Esophagus squamous epithelium (tissue), 5 donors: Measurements from ENCODE around the gene MAP4K3. TPM values are rescaled to one million over a fixed set of nuclear protein-coding genes. Genes with fewer than 3 reads are reported as not detected.

Experiments
- DNase-seq: peaks from one replicate; lab custom pipeline; 2025; lab: John Stamatoyannopoulos, UW
- H3K27ac ChIP-seq, 4 donors: fragments of 200-600 bp; sonication (generic); one replicate each; pipeline ENCODE4 v1.5.1; 2016 to 2019; ENCODE audit warnings: mild to moderate bottlenecking in 1 of 4
- H3K27me3 ChIP-seq, 4 donors: fragments of 200-600 bp; sonication (generic); 1 replicate in 3 of 4; 2 replicates in 1 of 4; pipeline versions ENCODE4 v1.5.1 to v1.6.0; 2017 to 2021; ENCODE audit warnings: antibody characterized with exemption in 1 of 4
- H3K36me3 ChIP-seq, 3 donors: fragments of 200-600 bp; sonication (generic); one replicate each; pipeline ENCODE4 v1.5.1; 2016 to 2019
- H3K4me1 ChIP-seq, 3 donors: fragments of 200-600 bp; sonication (generic); one replicate each; pipeline ENCODE4 v1.5.1; 2017 to 2019
- H3K4me3 ChIP-seq, 4 donors: fragments of 200-600 bp; sonication (generic); 1 replicate in 3 of 4; 2 replicates in 1 of 4; pipeline ENCODE4 v1.5.1; 2016 to 2019; ENCODE audit warnings: mild to moderate bottlenecking in 2 of 4, moderate library complexity in 1 of 4
- H3K9me3 ChIP-seq, 3 donors: fragments of 200-600 bp; sonication (generic); one replicate each; pipeline ENCODE4 v1.5.1; 2016 to 2019
- CTCF ChIP-seq, 6 experiments: fragments of 450-650 bp in 4 of 6; fragments of 200-600 bp in 2 of 6; sonication (generic) in 2 of 6; IDR thresholded peaks; one replicate each; pipeline ENCODE4 v1.5.1; 2016 to 2019; ENCODE audit warnings: antibody characterized with exemption in 6 of 6, mild to moderate bottlenecking in 4 of 6, moderate library complexity in 4 of 6
- POLR2A ChIP-seq, 4 donors: fragments of 450-650 bp; IDR thresholded peaks; one replicate each; pipeline ENCODE4 v1.6.1; 2017; ENCODE audit warnings: antibody characterized with exemption in 4 of 4, mild to moderate bottlenecking in 4 of 4, moderate library complexity in 3 of 4
- WGBS, 2 donors: methylation state at CpG; one replicate each; pipeline ENCODE4 v1.1.5; 2018; 5-methylcytosine and 5-hydroxymethylcytosine counted together
- intact Hi-C: fragments of 100-400 bp; cut with DNase I; formaldehyde crosslinking; loops from one replicate; pipeline ENCODE4 v1.15.0; 2022
- total RNA-seq, 4 donors: library from RNA; depleted of rRNA; stranded (reverse); fragments of >200 nt; gene quantifications; one replicate each; pipeline ENCODE4 v1.1.0, GENCODE V29; 2016
- donor health status: DM: yes; HTN: yes; CAD: no.

Gene MAP4K3
- total RNA-seq, 4 donors from 2014 or later: 12.6 to 35.1 (median 15.8) TPM

- Histone ChIP-seq H3K27me3 (no peaks in the 10 kb centered on the region), H3K36me3 (peaks cover 0 to 23% (median 0%) of the 10 kb centered on the region in 3 donors), H3K27ac (no peak overlapping the region), H3K4me3 (no peak overlapping the region), H3K4me1 (peaks cover 0 to 2% (median 0%) of the 10 kb centered on the region in 3 donors), H3K9me3 (no peaks in the 10 kb centered on the region)
- no peak for DNase-seq
- 86 to 88% methylated on average over 4 of the region's 4 CpGs for WGBS, 2 donors
- intact Hi-C loops: no loop called here
- no peak for TF ChIP-seq POLR2A (IDR thresholded peaks at IDR 0.05)
- TF ChIP-seq CTCF (IDR thresholded peaks at IDR 0.05): no peak
Observed at GRCh38 chr2:39475006-39475405, 37.9 kb upstream of the MAP4K3 start.

GRCh38 chr2:39470580-39470979 is 33.5 kb upstream of the MAP4K3 start:
- 90 to 96% methylated on average over 3 of the region's 3 CpGs for WGBS, 2 donors
- no peaks in the 10 kb centered on the region for H3K36me3 ChIP-seq
- H3K27me3 ChIP-seq: no peaks in the 10 kb centered on the region
- H3K27ac ChIP-seq: no peak overlapping the region
- TF ChIP-seq POLR2A (IDR thresholded peaks at IDR 0.05) (no peak), CTCF (IDR thresholded peaks at IDR 0.05) (no peak)
- DNase-seq: no peak
- no peaks in the 10 kb centered on the region for H3K9me3 ChIP-seq
- no peak overlapping the region for H3K4me3 ChIP-seq
- intact Hi-C loops: no loop called here
- peaks cover 5 to 31% (median 18%) of the 10 kb centered on the region in 3 donors for H3K4me1 ChIP-seq

- Histone ChIP-seq H3K27me3 (no peaks in the 10 kb centered on the region), H3K27ac (no peak overlapping the region), H3K9me3 (no peaks in the 10 kb centered on the region), H3K4me1 (peaks cover 5 to 31% (median 18%) of the 10 kb centered on the region in 3 donors), H3K36me3 (no peaks in the 10 kb centered on the region), H3K4me3 (no peak overlapping the region)
- no peak for DNase-seq
- intact Hi-C loops: no loop called here
- 22 to 44% methylated on average over 3 of the region's 3 CpGs for WGBS, 2 donors
- TF ChIP-seq POLR2A (IDR thresholded peaks at IDR 0.05) (no peak), CTCF (IDR thresholded peaks at IDR 0.05) (no peak)
Observed at GRCh38 chr2:39469807-39470206, 32.7 kb upstream of the MAP4K3 start.

GRCh38 chr2:39468579-39469451 is 31.7 kb upstream of the MAP4K3 start:
- peaks cover 5 to 31% (median 18%) of the 10 kb centered on the region in 3 donors for H3K4me1 ChIP-seq
- no peak for DNase-seq
- TF ChIP-seq POLR2A (IDR thresholded peaks at IDR 0.05) (no peak), CTCF (IDR thresholded peaks at IDR 0.05) (no peak)
- H3K27ac ChIP-seq: peak overlapping the region in 2 of 4 donors; percentile 5 to 30
- intact Hi-C loops: no loop called here
- WGBS, 2 donors: 81 to 83% methylated on average over 4 of the region's 4 CpGs
- H3K27me3 ChIP-seq: no peaks in the 10 kb centered on the region
- no peaks in the 10 kb centered on the region for H3K36me3 ChIP-seq
- H3K9me3 ChIP-seq: no peaks in the 10 kb centered on the region
- H3K4me3 ChIP-seq: no peak overlapping the region

- DNase-seq: no peak
- TF ChIP-seq CTCF (IDR thresholded peaks at IDR 0.05): no peak
- no peak for TF ChIP-seq POLR2A (IDR thresholded peaks at IDR 0.05)
- 90 to 95% methylated on average over 6 of the region's 6 CpGs for WGBS, 2 donors
- Histone ChIP-seq H3K4me1 (peaks cover 5 to 31% (median 18%) of the 10 kb centered on the region in 3 donors), H3K4me3 (no peak overlapping the region), H3K9me3 (no peaks in the 10 kb centered on the region), H3K27ac (no peak overlapping the region), H3K36me3 (no peaks in the 10 kb centered on the region), H3K27me3 (no peaks in the 10 kb centered on the region)
- intact Hi-C loops: no loop called here
Observed at GRCh38 chr2:39466311-39466710, 29.2 kb upstream of the MAP4K3 start.
